ENCODE measurements around the gene MYF6. TPM values are rescaled to one million over a fixed set of nuclear protein-coding genes. Genes with fewer than 3 reads are reported as not detected.
A peak's percentile ranks its signal among the peaks of the same experiment; 100 is the strongest.

Gene MYF6
- total and polyA plus RNA-seq, 2 of the 8 experiments (the other 6 are each of a cell fraction or from before 2014, with no cell fraction given) = 0.39 TPM; not detected in 1

DNA sequence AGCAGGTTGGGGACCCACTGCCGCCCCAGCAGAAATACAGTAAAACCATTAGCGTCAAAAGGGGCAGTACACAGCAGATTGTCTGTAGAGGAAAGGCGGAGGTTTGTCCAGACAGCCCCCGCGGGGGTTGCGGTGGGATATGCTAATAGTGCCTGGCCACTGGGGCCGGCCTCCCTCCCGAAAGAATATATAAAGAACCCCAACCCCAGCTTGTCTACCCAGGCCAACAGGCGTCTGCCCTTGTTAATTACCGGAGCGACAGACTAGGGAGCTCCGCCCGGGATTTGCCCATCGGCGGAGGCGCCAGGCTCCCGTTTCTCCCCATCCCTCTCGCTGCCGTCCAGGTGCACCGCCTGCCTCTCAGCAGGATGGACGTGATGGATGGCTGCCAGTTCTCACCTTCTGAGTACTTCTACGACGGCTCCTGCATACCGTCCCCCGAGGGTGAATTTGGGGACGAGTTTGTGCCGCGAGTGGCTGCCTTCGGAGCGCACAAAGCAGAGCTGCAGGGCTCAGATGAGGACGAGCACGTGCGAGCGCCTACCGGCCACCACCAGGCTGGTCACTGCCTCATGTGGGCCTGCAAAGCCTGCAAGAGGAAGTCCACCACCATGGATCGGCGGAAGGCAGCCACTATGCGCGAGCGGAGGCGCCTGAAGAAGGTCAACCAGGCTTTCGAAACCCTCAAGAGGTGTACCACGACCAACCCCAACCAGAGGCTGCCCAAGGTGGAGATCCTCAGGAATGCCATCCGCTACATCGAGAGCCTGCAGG lies 9.4 kb downstream of the MYF6 start, which contains the start of gene MYF5:
MYF5 (plus strand) TSS at position 217 of the 774 bp plus-strand sequence; CDS start at position 369, 152 bp downstream.
- no peak for DNase-seq (ENCODE audit: low read depth in 1 of 2, low spot score in 2 of 2)
- Histone ChIP-seq H3K9me3 (ENCODE audit: insufficient read depth in 2 of 2, low read depth in 1 of 2, low read length in 1 of 2) (no peaks in the 10 kb centered on the region; a peak in 1 of 4 replicates), H3K23ac (ENCODE audit: insufficient read length) (no peak within 1 kb of the TSS), H4K91ac (replicated peaks; ENCODE audit: insufficient read length, low read length) (no peak within 1 kb of the TSS), H3K9ac (replicated peaks in 1 of 4; ENCODE audit: extremely low read depth in 1 of 4, low read depth in 3 of 4, low read length in 3 of 4) (no peak within 1 kb of the TSS), H3K4me2 (ENCODE audit: insufficient read depth in 1 of 2, low read depth in 2 of 2, low read length in 2 of 2) (peak within 1 kb of the TSS; percentile 37 to 79; a peak in 3 of 4 replicates), H4K20me1 (replicated peaks in 1 of 2; ENCODE audit: control insufficient read depth in 1 of 2, insufficient read depth in 2 of 2, low read length in 2 of 2) (no peaks in the 10 kb centered on the region), H3K23me2 (ENCODE audit: low read depth, low read length) (peaks cover 4% of the 10 kb centered on the region; the same call in 1 of the 2 replicates), H3K27ac (ENCODE audit: low read depth, low read length) (no peak within 1 kb of the TSS), H2AK5ac (ENCODE audit: low read depth, low read length) (no peak within 1 kb of the TSS), H3K79me2 (ENCODE audit: control insufficient read depth in 1 of 2, insufficient read depth in 2 of 2, low read length in 2 of 2) (no peaks in the 10 kb centered on the region), H3K4me3 (ENCODE audit: extremely low read depth in 1 of 4, insufficient read depth in 2 of 4, low read depth in 3 of 4, low read length in 4 of 4) (peak within 1 kb of the TSS in 1 of 4 experiments; percentile 55; a peak in 1 of 8 replicates), H3K27me3 (replicated peaks in 1 of 4; ENCODE audit: control insufficient read depth in 3 of 4, extremely low read depth in 1 of 4, insufficient read depth in 3 of 4, low read length in 3 of 4) (peaks cover 2 to 12% (median 10%) of the 10 kb centered on the region in 4 experiments), H3K14ac (ENCODE audit: insufficient read length) (no peak within 1 kb of the TSS), H2AFZ (ENCODE audit: low read length) (peak within 1 kb of the TSS; percentile 16; the same call in 1 of the 2 replicates), H2BK5ac (ENCODE audit: low read depth, low read length) (no peak within 1 kb of the TSS), H2BK12ac (ENCODE audit: low read depth, low read length) (no peak within 1 kb of the TSS), H3K4ac (replicated peaks; ENCODE audit: insufficient read length, low read depth, low read length) (no peak within 1 kb of the TSS), H4K5ac (ENCODE audit: insufficient read length, low read depth, low read length) (no peak within 1 kb of the TSS), H2BK15ac (ENCODE audit: low read length) (no peak within 1 kb of the TSS), H3K56ac (replicated peaks; ENCODE audit: insufficient read length, low read depth, low read length) (no peak within 1 kb of the TSS), H2BK120ac (replicated peaks; ENCODE audit: low read depth, low read length) (no peak within 1 kb of the TSS), H2BK20ac (ENCODE audit: low read length) (no peak within 1 kb of the TSS; the same call in 1 of the 2 replicates), H4K8ac (ENCODE audit: extremely low read depth, insufficient read depth, low read length) (no peak within 1 kb of the TSS; the same call in 1 of the 2 replicates), H3K18ac (ENCODE audit: extremely low read depth, low read length) (peak within 1 kb of the TSS; percentile 66; the same call in 1 of the 2 replicates), H3K79me1 (ENCODE audit: low read depth, low read length) (no peaks in the 10 kb centered on the region), H3K4me1 (replicated peaks in 1 of 4; ENCODE audit: control insufficient read depth in 3 of 4, insufficient read depth in 4 of 4, low read length in 3 of 4) (peaks cover 10 to 19% (median 18%) of the 10 kb centered on the region in 4 experiments), H3K36me3 (ENCODE audit: control insufficient read depth in 2 of 4, insufficient read depth in 4 of 4, low read length in 3 of 4) (no peaks in the 10 kb centered on the region)
- 92% methylated on average over 45 of the region's 45 CpGs; no CpG with 5 or more reads in 1 of the 2 experiments for WGBS, 2 experiments (ENCODE audit: extremely low coverage in 1 of 2, insufficient coverage in 1 of 2, insufficient read length in 1 of 2, insufficient replicate concordance in 2 of 2, low coverage in 1 of 2, low lambda C conversion rate in 2 of 2, missing lambda C conversion rate in 1 of 2)
- FAIRE-seq = no peak
- ChIA-PET CTCF (ENCODE audit: partially characterized antibody) (no interaction called here), POLR2A (ENCODE audit: partially characterized antibody) (interaction anchor here (0.6 to 0.9 kb wide), 2 partner anchors 20 to 241 kb away, joined by 3 read pairs; no protein-coding TSS in a partner anchor)
- TF ChIP-seq JUN (IDR thresholded peaks at IDR 0.05; ENCODE audit: low read depth, low read length) (no peak), JUND (IDR thresholded peaks at IDR 0.05; ENCODE audit: low read length) (no peak), RBBP5 (IDR thresholded peaks at IDR 0.05; ENCODE audit: borderline replicate concordance, low read depth, low read length) (no peak), CBX5 (IDR thresholded peaks at IDR 0.05; ENCODE audit: low read depth, low read length) (no peak), BCL11A (IDR thresholded peaks at IDR 0.05; ENCODE audit: low read depth in 2 of 2, low read length in 2 of 2) (no peak), CEBPB (IDR thresholded peaks at IDR 0.05; ENCODE audit: low read depth, low read length) (no peak), MAFK (IDR thresholded peaks at IDR 0.05; ENCODE audit: low read depth, low read length) (no peak), RNF2 (IDR thresholded peaks at IDR 0.05; ENCODE audit: borderline replicate concordance, low read depth, low read length, missing control alignments, poor library complexity, severe bottlenecking) (no peak), RXRA (IDR thresholded peaks at IDR 0.05; ENCODE audit: insufficient read depth, low read depth, low read length) (no peak), SP4 (IDR thresholded peaks at IDR 0.05; ENCODE audit: low read length) (no peak), TBP (IDR thresholded peaks at IDR 0.05; ENCODE audit: low read depth, low read length) (no peak)
- TF ChIP-seq, protein P1, sequence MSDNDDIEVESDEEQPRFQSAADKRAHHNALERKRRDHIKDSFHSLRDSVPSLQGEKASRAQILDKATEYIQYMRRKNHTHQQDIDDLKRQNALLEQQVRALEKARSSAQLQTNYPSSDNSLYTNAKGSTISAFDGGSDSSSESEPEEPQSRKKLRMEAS (IDR thresholded peaks at IDR 0.05) = no peak

Measured in H1 (cell line).